ENCODE data around the gene CLEC16A. TPM values are rescaled to one million over a fixed set of nuclear protein-coding genes. Genes with fewer than 3 reads are reported as not detected.

Gene CLEC16A
- total and polyA plus RNA-seq, 7 experiments from 2014 or later = 14.7 to 38.2 (median 31.8) TPM

DNA sequence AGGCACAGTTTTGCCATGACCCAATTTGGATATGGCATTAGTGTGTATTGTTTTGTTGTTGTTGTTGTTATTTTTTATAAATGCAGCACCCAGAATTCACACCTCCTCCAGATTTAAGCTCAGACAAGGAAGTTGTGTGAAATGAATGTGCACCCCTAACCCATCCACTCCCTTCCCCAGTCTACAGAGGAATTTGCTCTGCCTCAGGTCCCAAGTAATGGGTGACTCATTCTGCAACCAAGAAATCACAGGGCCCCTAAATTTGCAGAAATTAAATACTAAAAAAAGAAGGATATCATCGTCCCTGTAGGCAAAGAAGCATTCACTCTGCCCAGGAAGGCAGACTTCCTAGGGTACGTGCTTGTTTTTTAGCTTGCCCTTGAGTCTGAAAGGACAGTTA, 62.3 kb downstream of the CLEC16A start:
- Histone ChIP-seq H3K27ac (ENCODE audit: low read depth, low read length) (no peak overlapping the region), H3K27me3 (ENCODE audit: control insufficient read depth in 2 of 2, insufficient read depth in 2 of 2, low read length in 2 of 2) (no peaks in the 10 kb centered on the region), H3K36me3 (ENCODE audit: control insufficient read depth in 2 of 3, insufficient read depth in 3 of 3, low read length in 3 of 3) (peaks cover 0 to 55% (median 7%) of the 10 kb centered on the region in 3 experiments), H3K9me3 (ENCODE audit: control insufficient read depth in 2 of 3, low read length in 3 of 3) (no peaks in the 10 kb centered on the region), H3K4me1 (ENCODE audit: control insufficient read depth in 2 of 2, insufficient read depth in 2 of 2, low read length in 2 of 2) (no peaks in the 10 kb centered on the region), H3K4me3 (ENCODE audit: low read length) (no peak overlapping the region)
- no peak overlapping the region for H3K4me3 Mint-ChIP-seq
- H3K4me1 Mint-ChIP-seq = peaks cover 0 to 41% (median 4%) of the 10 kb centered on the region in 7 donors
- POLR2A ChIA-PET = no interaction called here
- CTCF ChIA-PET = no interaction called here
- ATAC-seq (no peak), DNase-seq (no peak)
- H3K27ac Mint-ChIP-seq = no peak overlapping the region
- no peaks in the 10 kb centered on the region for H3K27me3 Mint-ChIP-seq
- peaks cover 21 to 69% (median 49%) of the 10 kb centered on the region in 5 donors for H3K36me3 Mint-ChIP-seq
- H3K9me3 Mint-ChIP-seq = no peaks in the 10 kb centered on the region
- intact Hi-C loops (cut with micrococcal nuclease) = no loop called here

DNA sequence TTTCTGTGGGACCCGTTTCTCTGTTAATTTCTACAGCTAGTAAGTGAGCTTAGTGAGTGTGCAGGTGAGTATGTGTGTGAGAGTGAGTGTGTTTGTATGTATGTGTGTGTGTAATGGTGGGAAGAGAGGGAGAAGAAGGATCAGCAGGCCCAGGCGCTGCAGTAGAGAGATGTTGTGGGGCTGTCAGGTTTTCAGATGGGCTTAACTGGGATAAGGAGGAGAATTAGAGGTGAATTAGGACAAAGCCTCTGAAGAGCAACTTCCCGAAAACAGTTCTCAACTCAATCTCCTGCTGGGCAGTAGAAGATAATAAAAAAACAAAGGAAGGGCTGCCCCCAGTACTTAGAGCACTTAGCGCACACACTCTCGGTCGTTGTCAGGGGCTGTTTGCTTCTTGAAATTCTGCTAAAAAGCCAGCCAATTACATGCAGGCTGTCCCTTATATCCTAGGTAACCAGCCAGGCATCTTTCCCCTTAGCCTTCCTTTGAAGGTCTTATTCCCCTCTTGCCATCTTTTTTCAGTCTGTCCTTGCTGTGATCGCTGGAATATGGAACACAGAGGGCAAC, 63.4 kb downstream of the CLEC16A start:
- H3K4me1 ChIP-seq (ENCODE audit: control insufficient read depth in 2 of 2, insufficient read depth in 2 of 2, low read length in 2 of 2) = no peaks in the 10 kb centered on the region
- no peaks in the 10 kb centered on the region for H3K9me3 Mint-ChIP-seq
- no peak overlapping the region for H3K4me3 ChIP-seq (ENCODE audit: low read length)
- peaks cover 20 to 68% (median 46%) of the 10 kb centered on the region in 5 donors for H3K36me3 Mint-ChIP-seq
- intact Hi-C loops (cut with micrococcal nuclease) = no loop called here
- no peaks in the 10 kb centered on the region for H3K27me3 ChIP-seq (ENCODE audit: control insufficient read depth in 2 of 2, insufficient read depth in 2 of 2, low read length in 2 of 2)
- no peak for ATAC-seq
- peak overlapping the region in 1 of 9 donors; percentile 78 for H3K27ac Mint-ChIP-seq
- no peaks in the 10 kb centered on the region for H3K9me3 ChIP-seq (ENCODE audit: control insufficient read depth in 2 of 3, low read length in 3 of 3)
- POLR2A ChIA-PET = no interaction called here
- DNase-seq = no peak
- CTCF ChIA-PET = no interaction called here
- H3K4me3 Mint-ChIP-seq = no peak overlapping the region
- H3K4me1 Mint-ChIP-seq = peaks cover 0 to 36% (median 4%) of the 10 kb centered on the region in 7 donors
- no peak overlapping the region for H3K27ac ChIP-seq (ENCODE audit: low read depth, low read length)
- H3K27me3 Mint-ChIP-seq = no peaks in the 10 kb centered on the region
- H3K36me3 ChIP-seq (ENCODE audit: control insufficient read depth in 2 of 3, insufficient read depth in 3 of 3, low read length in 3 of 3) = peaks cover 0 to 51% (median 1%) of the 10 kb centered on the region in 3 experiments

DNA sequence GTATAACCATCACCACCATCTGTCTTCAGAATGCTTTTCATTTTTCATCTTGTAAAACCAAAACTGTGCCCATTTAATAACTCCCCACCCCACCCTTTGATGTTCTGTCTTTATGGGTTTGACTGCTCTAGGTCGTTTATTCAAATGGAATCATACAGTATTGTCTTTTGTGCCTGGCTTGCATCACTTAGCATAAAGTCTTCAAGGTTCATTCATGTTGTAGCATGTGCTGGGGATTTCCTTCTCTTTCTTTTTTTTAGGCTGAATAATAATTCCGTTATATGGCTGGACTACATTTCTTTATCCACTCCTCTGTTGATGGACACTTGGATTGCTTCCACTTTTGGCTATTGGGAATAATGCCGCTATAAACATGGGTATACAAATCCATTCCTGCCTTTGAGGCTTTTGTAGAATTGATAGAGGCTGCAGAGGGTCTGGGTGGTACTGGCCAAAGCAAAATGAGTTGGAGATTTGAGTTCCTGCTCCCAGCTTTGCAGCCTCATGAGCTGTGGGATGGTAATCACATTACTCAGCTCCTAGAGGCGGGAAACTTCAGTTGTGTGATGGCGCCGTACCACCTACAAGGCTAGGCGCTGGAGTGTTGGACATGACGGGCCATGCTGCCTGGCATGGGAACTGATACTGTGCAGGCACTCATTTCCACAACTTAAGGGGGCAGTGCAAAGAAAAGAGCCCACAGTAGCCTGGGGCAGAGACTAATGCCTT, 64.8 kb downstream of the CLEC16A start:
- Histone ChIP-seq H3K4me1 (ENCODE audit: control insufficient read depth in 2 of 2, insufficient read depth in 2 of 2, low read length in 2 of 2) (no peaks in the 10 kb centered on the region), H3K4me3 (ENCODE audit: low read length) (no peak overlapping the region), H3K9me3 (ENCODE audit: control insufficient read depth in 2 of 3, low read length in 3 of 3) (no peaks in the 10 kb centered on the region), H3K27ac (ENCODE audit: low read depth, low read length) (no peak overlapping the region), H3K36me3 (ENCODE audit: control insufficient read depth in 2 of 3, insufficient read depth in 3 of 3, low read length in 3 of 3) (peaks cover 0 to 42% (median 0%) of the 10 kb centered on the region in 3 experiments), H3K27me3 (ENCODE audit: control insufficient read depth in 2 of 2, insufficient read depth in 2 of 2, low read length in 2 of 2) (no peaks in the 10 kb centered on the region)
- Mint-ChIP-seq H3K27ac (peak overlapping the region in 1 of 9 donors; percentile 28), H3K4me1 (peaks cover 0 to 37% (median 4%) of the 10 kb centered on the region in 7 donors), H3K36me3 (peaks cover 15 to 68% (median 46%) of the 10 kb centered on the region in 5 donors), H3K9me3 (no peaks in the 10 kb centered on the region), H3K4me3 (no peak overlapping the region), H3K27me3 (no peaks in the 10 kb centered on the region)
- intact Hi-C loops (cut with micrococcal nuclease) = no loop called here
- DNase-seq (no peak), ATAC-seq (no peak)
- POLR2A ChIA-PET = no interaction called here
- CTCF ChIA-PET = no interaction called here

DNA sequence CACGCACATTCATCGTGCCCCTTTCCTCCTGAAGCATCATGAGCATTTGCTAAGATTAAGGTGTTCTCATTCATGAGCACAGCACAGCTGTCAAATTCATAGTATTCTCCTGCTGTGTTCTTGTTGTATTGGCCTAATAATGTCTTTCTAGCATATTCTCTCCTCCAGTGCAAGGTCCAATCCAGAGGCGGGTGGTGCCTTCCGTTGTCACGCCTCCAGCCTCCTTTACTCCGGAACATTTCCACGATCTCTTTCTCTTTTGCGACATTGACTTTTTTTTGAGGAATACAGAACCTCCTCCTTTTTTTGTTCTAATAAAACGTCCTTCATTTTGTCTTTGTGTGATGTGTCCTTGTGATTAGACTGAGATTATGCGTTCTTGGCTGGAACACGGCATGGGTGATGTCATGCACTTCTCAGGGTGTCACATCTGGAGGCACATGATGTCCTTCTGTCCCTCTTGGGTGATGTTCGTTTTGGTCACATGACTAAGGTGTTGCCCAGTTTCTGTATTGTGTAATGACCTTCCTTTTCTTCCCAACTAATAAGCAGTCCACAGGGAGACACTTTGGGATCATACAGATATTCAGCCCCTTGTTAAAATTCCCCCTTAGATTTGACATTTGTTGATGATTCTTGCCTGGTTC, 66.3 kb downstream of the CLEC16A start:
- POLR2A ChIA-PET = interaction anchor here (0.8 kb wide), 1 partner anchor 245 kb away, joined by 3 read pairs; the partner anchor contains the start of gene SOCS1
- H3K27me3 ChIP-seq (ENCODE audit: control insufficient read depth in 2 of 2, insufficient read depth in 2 of 2, low read length in 2 of 2) = no peaks in the 10 kb centered on the region
- no peak for DNase-seq
- CTCF ChIA-PET = no interaction called here
- Mint-ChIP-seq H3K27me3 (no peaks in the 10 kb centered on the region), H3K4me3 (no peak overlapping the region), H3K9me3 (no peaks in the 10 kb centered on the region), H3K36me3 (peaks cover 10 to 60% (median 38%) of the 10 kb centered on the region in 5 donors), H3K27ac (peak overlapping the region in 2 of 9 donors; percentile 0 to 66), H3K4me1 (peaks cover 0 to 25% (median 4%) of the 10 kb centered on the region in 7 donors)
- no peak for ATAC-seq
- H3K4me1 ChIP-seq (ENCODE audit: control insufficient read depth in 2 of 2, insufficient read depth in 2 of 2, low read length in 2 of 2) = no peaks in the 10 kb centered on the region
- no peaks in the 10 kb centered on the region for H3K9me3 ChIP-seq (ENCODE audit: control insufficient read depth in 2 of 3, low read length in 3 of 3)
- H3K27ac ChIP-seq (ENCODE audit: low read depth, low read length) = no peak overlapping the region
- H3K4me3 ChIP-seq (ENCODE audit: low read length) = no peak overlapping the region
- intact Hi-C loops (cut with micrococcal nuclease) = no loop called here
- H3K36me3 ChIP-seq (ENCODE audit: control insufficient read depth in 2 of 3, insufficient read depth in 3 of 3, low read length in 3 of 3) = peaks cover 0 to 31% (median 0%) of the 10 kb centered on the region in 3 experiments

DNA sequence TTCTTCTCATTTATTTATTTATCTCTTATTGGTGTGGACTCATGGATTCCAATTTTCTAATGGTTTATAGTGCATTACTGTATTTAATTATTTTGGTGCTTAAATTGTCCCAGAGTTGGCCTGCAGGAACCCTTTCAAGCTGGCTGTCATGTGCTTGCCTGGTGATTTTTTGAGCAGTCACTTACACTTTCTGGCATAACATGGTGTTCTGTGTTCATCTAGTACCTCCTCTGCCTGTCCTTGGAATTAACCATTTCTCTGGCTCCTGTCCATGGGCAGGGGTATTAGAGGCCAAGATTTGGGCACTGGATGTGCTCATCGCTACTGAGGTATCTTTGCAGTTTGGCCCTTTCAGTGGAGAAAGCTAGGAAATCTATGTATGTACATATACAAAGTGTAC, 67.0 kb downstream of the CLEC16A start:
- no peak overlapping the region for H3K27ac Mint-ChIP-seq
- intact Hi-C loops (cut with micrococcal nuclease) = no loop called here
- peaks cover 0 to 23% (median 4%) of the 10 kb centered on the region in 7 donors for H3K4me1 Mint-ChIP-seq
- H3K4me3 Mint-ChIP-seq = no peak overlapping the region
- ChIA-PET CTCF (no interaction called here), POLR2A (interaction anchor here (0.8 kb wide), 1 partner anchor 245 kb away, joined by 3 read pairs; the partner anchor contains the start of gene SOCS1)
- ATAC-seq (no peak), DNase-seq (no peak)
- Histone ChIP-seq H3K4me3 (ENCODE audit: low read length) (no peak overlapping the region), H3K27ac (ENCODE audit: low read depth, low read length) (no peak overlapping the region), H3K4me1 (ENCODE audit: control insufficient read depth in 2 of 2, insufficient read depth in 2 of 2, low read length in 2 of 2) (no peaks in the 10 kb centered on the region), H3K36me3 (ENCODE audit: control insufficient read depth in 2 of 3, insufficient read depth in 3 of 3, low read length in 3 of 3) (peaks cover 0 to 28% (median 0%) of the 10 kb centered on the region in 3 experiments), H3K27me3 (ENCODE audit: control insufficient read depth in 2 of 2, insufficient read depth in 2 of 2, low read length in 2 of 2) (no peaks in the 10 kb centered on the region), H3K9me3 (ENCODE audit: control insufficient read depth in 2 of 3, low read length in 3 of 3) (no peaks in the 10 kb centered on the region)
- H3K27me3 Mint-ChIP-seq = no peaks in the 10 kb centered on the region
- peaks cover 10 to 60% (median 38%) of the 10 kb centered on the region in 5 donors for H3K36me3 Mint-ChIP-seq
- no peaks in the 10 kb centered on the region for H3K9me3 Mint-ChIP-seq

DNA sequence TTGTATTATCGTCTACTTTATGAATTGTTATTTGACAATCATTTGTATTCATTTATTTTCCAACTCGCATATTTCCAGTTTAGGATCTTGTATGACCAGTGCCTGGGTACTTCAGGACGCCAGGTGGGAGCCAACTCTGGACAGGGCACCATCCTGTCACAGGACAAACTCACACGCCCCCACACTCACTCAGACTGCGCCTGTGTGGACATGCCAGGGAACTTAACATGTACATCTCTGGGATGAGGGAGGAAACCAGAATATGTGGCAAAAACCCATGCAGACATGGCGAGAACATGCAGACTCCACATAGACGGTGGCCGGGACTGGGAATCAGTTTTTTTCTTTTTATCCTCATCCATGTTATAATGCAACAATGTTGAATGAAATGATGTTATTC, 68.5 kb downstream of the CLEC16A start:
- Mint-ChIP-seq H3K36me3 (peaks cover 5 to 56% (median 40%) of the 10 kb centered on the region in 5 donors), H3K4me3 (no peak overlapping the region), H3K27ac (no peak overlapping the region), H3K27me3 (no peaks in the 10 kb centered on the region), H3K4me1 (peaks cover 0 to 22% (median 4%) of the 10 kb centered on the region in 7 donors), H3K9me3 (no peaks in the 10 kb centered on the region)
- Histone ChIP-seq H3K27ac (ENCODE audit: low read depth, low read length) (no peak overlapping the region), H3K4me3 (ENCODE audit: low read length) (no peak overlapping the region), H3K4me1 (ENCODE audit: control insufficient read depth in 2 of 2, insufficient read depth in 2 of 2, low read length in 2 of 2) (no peaks in the 10 kb centered on the region), H3K27me3 (ENCODE audit: control insufficient read depth in 2 of 2, insufficient read depth in 2 of 2, low read length in 2 of 2) (no peaks in the 10 kb centered on the region), H3K9me3 (ENCODE audit: control insufficient read depth in 2 of 3, low read length in 3 of 3) (no peaks in the 10 kb centered on the region), H3K36me3 (ENCODE audit: control insufficient read depth in 2 of 3, insufficient read depth in 3 of 3, low read length in 3 of 3) (peaks cover 0 to 27% (median 0%) of the 10 kb centered on the region in 3 experiments)
- intact Hi-C loops (cut with micrococcal nuclease) = no loop called here
- ATAC-seq = no peak
- ChIA-PET POLR2A (no interaction called here), CTCF (no interaction called here)
- DNase-seq = no peak
